AG04450 (cell line): ENCODE data around the gene ZC3H12A. TPM values are rescaled to one million over a fixed set of nuclear protein-coding genes. Genes with fewer than 3 reads are reported as not detected.
A peak's percentile ranks its signal among the peaks of the same experiment; 100 is the strongest.

Experiments
- CTCF ChIA-PET: fragments of 300-600, 350-600 bp; formaldehyde crosslinking; extraction: SDS; loops from one replicate; lab custom pipeline; 2022; ENCODE audit warnings: antibody characterized with exemption, inconsistent platforms; lab: Charles Lee
- POLR2A ChIA-PET: fragments of 350-600 bp; formaldehyde crosslinking; extraction: SDS; loops from one replicate; lab custom pipeline; 2021; ENCODE audit warnings: antibody characterized with exemption, inconsistent platforms; lab: Yijun Ruan, JAX
- DNase-seq: peaks from one replicate; pipeline ENCODE4 v3.0.0-alpha.2; 2011; ENCODE audit warnings: low read depth, low spot score
- H3K27ac ChIP-seq: one replicate; pipeline ENCODE4 v1.5.1; 2012; ENCODE audit warnings: low read depth, low read length, control low read depth
- H3K27me3 ChIP-seq: one replicate; pipeline ENCODE4 v1.6.0; 2012; ENCODE audit warnings: low read length; ENCODE audit not compliant: control insufficient read depth, insufficient read depth
- H3K4me3 ChIP-seq: 2 replicates; pipeline ENCODE4 v1.5.1; 2011; ENCODE audit warnings: mild to moderate bottlenecking, low read depth, low read length, control low read depth
- H3K9me3 ChIP-seq: 2 replicates; pipeline ENCODE4 v1.5.1; 2012; ENCODE audit warnings: low read length; ENCODE audit not compliant: control insufficient read depth, insufficient read depth
- polyA plus RNA-seq: library from polyadenylated mRNA; depleted of rRNA; stranded (reverse); fragments of >200 nt; gene quantifications from 2 replicates; pipeline ENCODE4 v1.2.3, GENCODE V29; 2011
- TF ChIP-seq, protein P1 (sequence below): IDR thresholded peaks from 2 replicates; pipeline ENCODE4 v1.5.1; 2011; ENCODE audit warnings: low read depth, low read length, control low read depth, inconsistent platforms

ZC3H12A gene
- polyA plus RNA-seq, 1 experiment: 4.3 TPM

DNA sequence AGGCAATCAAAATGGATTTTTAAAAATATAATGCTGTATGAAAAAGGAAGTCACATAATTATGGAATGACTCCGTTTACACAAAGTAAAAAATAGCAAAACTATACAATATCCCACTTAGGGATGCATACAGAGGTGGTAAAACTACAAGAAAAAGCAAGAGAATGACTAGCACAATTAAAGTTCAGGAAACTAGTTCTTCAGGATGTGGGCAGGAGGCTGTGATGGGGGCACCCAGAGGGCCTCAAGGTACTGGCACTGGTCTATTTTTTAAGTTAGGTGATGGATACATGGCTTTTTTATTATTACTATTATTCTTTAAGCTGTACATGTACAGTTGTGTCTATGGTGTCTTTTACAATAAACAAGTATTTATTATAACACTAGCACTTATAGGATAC, 1.4 kb upstream of the ZC3H12A start:
- no peak for DNase-seq
- H3K27ac ChIP-seq: no peak overlapping the region
- CTCF ChIA-PET: interaction anchor here (1.0 to 6.7 kb wide), 3 partner anchors 14 to 42 kb away, joined by 4 to 41 read pairs (median 21); partner anchors contain the start of gene MEAF6
- no peak overlapping the region; the same call in 1 of the 2 replicates for H3K4me3 ChIP-seq
- TF ChIP-seq, protein P1, sequence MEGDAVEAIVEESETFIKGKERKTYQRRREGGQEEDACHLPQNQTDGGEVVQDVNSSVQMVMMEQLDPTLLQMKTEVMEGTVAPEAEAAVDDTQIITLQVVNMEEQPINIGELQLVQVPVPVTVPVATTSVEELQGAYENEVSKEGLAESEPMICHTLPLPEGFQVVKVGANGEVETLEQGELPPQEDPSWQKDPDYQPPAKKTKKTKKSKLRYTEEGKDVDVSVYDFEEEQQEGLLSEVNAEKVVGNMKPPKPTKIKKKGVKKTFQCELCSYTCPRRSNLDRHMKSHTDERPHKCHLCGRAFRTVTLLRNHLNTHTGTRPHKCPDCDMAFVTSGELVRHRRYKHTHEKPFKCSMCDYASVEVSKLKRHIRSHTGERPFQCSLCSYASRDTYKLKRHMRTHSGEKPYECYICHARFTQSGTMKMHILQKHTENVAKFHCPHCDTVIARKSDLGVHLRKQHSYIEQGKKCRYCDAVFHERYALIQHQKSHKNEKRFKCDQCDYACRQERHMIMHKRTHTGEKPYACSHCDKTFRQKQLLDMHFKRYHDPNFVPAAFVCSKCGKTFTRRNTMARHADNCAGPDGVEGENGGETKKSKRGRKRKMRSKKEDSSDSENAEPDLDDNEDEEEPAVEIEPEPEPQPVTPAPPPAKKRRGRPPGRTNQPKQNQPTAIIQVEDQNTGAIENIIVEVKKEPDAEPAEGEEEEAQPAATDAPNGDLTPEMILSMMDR: no peak
- POLR2A ChIA-PET: interaction anchor here (2.0 kb wide), 1 partner anchor 13 kb away, joined by 6 read pairs; no protein-coding TSS in a partner anchor
- H3K9me3 ChIP-seq: peaks cover 5% of the 10 kb centered on the region; the same call in 1 of the 2 replicates
- H3K27me3 ChIP-seq: no peaks in the 10 kb centered on the region

DNA sequence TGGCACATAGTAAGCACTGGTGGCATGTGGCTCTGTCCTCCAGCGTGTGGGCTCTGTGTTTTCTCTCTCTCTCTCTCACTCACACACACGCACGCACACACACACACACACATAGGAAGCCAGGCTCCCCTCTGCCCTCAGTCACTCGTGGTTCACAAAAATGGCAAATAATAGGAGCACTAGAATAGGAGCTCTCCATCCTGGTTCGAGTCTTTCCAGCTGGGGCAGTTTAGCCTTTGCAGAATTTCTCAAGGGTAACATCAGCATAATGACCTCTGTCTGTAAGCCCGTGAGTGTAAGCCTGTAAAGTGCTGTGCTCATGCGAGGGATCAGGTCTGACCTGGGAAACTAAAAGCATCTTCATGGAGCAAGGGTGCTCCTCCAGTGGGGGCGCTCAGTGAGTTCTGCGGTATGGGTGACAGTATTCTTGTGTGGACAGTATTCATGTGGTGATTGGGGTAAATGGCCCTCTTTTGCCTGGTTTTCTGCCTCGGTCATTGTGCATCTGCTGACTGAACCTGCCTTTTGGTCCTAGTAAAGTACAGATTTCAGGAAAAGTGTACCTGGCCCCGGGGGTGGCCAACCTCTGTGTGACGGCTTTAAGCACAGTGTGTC, 842 bp upstream of the ZC3H12A start:
- CTCF ChIA-PET: interaction anchor here (1.0 to 6.7 kb wide), 3 partner anchors 13 to 41 kb away, joined by 4 to 41 read pairs (median 21); partner anchors contain the start of gene MEAF6
- H3K27ac ChIP-seq: peak overlapping the region; percentile 47
- H3K9me3 ChIP-seq: peaks cover 5% of the 10 kb centered on the region; the same call in 1 of the 2 replicates
- POLR2A ChIA-PET: interaction anchor here (0.5 to 4.1 kb wide), 6 partner anchors 8 to 516 kb away, joined by 3 to 44 read pairs (median 3); a partner anchor contains a TSS
- no peaks in the 10 kb centered on the region for H3K27me3 ChIP-seq
- TF ChIP-seq, protein P1: no peak
- DNase-seq: no peak
- H3K4me3 ChIP-seq: peak overlapping the region; percentile 89

DNA sequence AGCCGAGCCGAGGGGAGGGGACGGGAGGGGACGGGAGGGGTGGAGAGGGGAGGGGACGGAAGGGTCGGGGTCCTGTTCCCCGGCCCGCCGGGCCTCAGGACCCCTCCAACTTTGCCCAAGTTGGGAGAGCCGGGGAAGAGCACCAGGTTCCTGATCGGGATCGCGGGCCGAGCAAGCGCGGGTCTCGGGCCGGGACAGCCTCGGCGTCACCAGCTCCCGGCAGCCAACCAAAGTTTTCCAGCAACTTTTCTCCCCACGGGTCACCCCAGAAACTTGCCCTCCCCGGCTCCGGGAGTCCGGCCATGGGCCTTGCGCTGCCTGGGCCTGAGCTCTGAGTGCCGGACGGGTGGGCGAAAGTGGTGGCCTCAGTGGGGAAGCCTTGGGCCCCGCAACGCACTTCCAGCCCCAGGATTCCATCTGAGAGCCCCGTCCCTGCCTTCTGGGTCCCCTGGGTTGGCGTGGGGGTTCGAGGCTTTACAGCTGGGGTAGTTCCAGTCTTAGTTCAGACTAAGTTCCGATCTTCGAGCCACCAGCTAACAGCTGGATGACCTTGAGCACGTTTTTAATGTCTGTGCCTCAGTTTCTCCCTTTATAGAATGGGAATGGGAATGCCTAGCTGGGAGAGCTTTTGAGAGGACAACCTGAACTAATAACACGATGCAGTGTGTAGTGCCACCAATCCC, 458 bp downstream of the ZC3H12A start:
- DNase-seq: no peak
- peak overlapping the region; percentile 89 for H3K4me3 ChIP-seq
- H3K27me3 ChIP-seq: no peaks in the 10 kb centered on the region
- POLR2A ChIA-PET: interaction anchor here (0.6 to 4.1 kb wide), 7 partner anchors 10 to 458 kb away, joined by 3 to 44 read pairs (median 3); partner anchors contain the start of gene YRDC
- CTCF ChIA-PET: interaction anchor here (5.4 to 6.7 kb wide), 2 partner anchors 12 to 20 kb away, joined by 41 to 74 read pairs; no protein-coding TSS in a partner anchor
- TF ChIP-seq, protein P1: no peak
- peak overlapping the region; percentile 75 for H3K27ac ChIP-seq
- peaks cover 5% of the 10 kb centered on the region; the same call in 1 of the 2 replicates for H3K9me3 ChIP-seq

DNA sequence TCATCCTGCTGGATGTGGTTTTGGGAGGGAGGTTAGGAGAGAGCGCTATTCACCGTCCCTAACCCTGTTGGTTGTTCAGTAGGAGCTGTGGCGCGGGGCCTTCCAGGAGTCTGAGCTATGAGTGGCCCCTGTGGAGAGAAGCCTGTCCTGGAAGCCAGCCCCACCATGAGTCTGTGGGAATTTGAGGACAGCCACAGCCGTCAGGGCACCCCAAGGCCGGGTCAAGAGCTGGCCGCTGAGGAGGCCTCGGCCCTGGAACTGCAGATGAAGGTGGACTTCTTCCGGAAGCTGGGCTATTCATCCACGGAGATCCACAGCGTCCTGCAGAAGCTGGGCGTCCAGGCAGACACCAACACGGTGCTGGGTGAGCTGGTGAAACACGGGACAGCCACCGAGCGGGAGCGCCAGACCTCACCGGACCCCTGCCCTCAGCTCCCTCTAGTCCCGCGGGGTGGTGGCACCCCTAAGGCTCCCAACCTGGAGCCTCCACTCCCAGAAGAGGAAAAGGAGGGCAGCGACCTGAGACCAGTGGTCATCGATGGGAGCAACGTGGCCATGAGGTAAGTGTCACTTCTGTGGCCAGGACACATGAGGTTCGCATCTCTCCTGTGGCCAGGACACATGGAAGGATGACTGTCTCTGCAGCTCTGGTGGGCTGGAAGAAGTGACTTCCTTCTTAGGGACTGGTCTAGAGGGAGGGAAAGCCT, 1.2 kb downstream of the ZC3H12A start:
- no peak for DNase-seq
- POLR2A ChIA-PET: interaction anchor here (0.5 to 4.1 kb wide), 7 partner anchors 11 to 458 kb away, joined by 3 to 44 read pairs (median 3); partner anchors contain the start of gene YRDC
- CTCF ChIA-PET: interaction anchor here (0.6 to 6.7 kb wide), 3 partner anchors 11 to 216 kb away, joined by 3 to 74 read pairs (median 41); no protein-coding TSS in a partner anchor
- Histone ChIP-seq H3K9me3 (peaks cover 5% of the 10 kb centered on the region; the same call in 1 of the 2 replicates), H3K27ac (peak overlapping the region; percentile 39), H3K27me3 (no peaks in the 10 kb centered on the region), H3K4me3 (peak overlapping the region; percentile 89)
- TF ChIP-seq, protein P1: no peak
